ENCODE results near the gene NDUFV1. TPM values are rescaled to one million over a fixed set of nuclear protein-coding genes. Genes with fewer than 3 reads are reported as not detected.

Gene NDUFV1
- total and polyA plus RNA-seq, 4 donors = 83.6 to 172 (median 163) TPM

- TF ChIP-seq CTCF (IDR thresholded peaks at IDR 0.05; ENCODE audit: low read depth, low read length, missing input control) = no peak
- no peak for TF ChIP-seq SP1 (IDR thresholded peaks at IDR 0.05)
- TF ChIP-seq FOXA2 (IDR thresholded peaks at IDR 0.05) = no peak
- no peak for TF ChIP-seq GABPA (IDR thresholded peaks at IDR 0.05 in 1 of 2, conservative IDR thresholded peaks at IDR 0.05 in 1 of 2)
- TF ChIP-seq TAF1 (conservative IDR thresholded peaks at IDR 0.05) = no peak
- no peak for TF ChIP-seq NR2F2 (IDR thresholded peaks at IDR 0.05)
- TF ChIP-seq RAD21 (IDR thresholded peaks at IDR 0.05) = no peak
These were observed 45.4 kb downstream of the NDUFV1 start (continued) for GRCh38 chr11:67651976-67652781.

- WGBS = 87% methylated on average over 15 of the region's 15 CpGs
- no peak overlapping the region for H3K4me3 ChIP-seq (ENCODE audit: low read depth in 1 of 3, low read length in 3 of 3)
- TF ChIP-seq NR2F2 (IDR thresholded peaks at IDR 0.05) (no peak), HNF4G (IDR thresholded peaks at IDR 0.05) (no peak), TAF1 (conservative IDR thresholded peaks at IDR 0.05) (no peak), RAD21 (IDR thresholded peaks at IDR 0.05) (no peak), YY1 (IDR thresholded peaks at IDR 0.05) (no peak), SP1 (IDR thresholded peaks at IDR 0.05) (no peak), FOXA2 (IDR thresholded peaks at IDR 0.05) (no peak), RXRA (IDR thresholded peaks at IDR 0.05) (no peak), ZBTB33 (IDR thresholded peaks at IDR 0.05) (no peak), CTCF (IDR thresholded peaks at IDR 0.05; ENCODE audit: low read depth, low read length, missing input control) (no peak), EGR1 (IDR thresholded peaks at IDR 0.05; ENCODE audit: low read depth in 2 of 2) (no peak), HNF4A (conservative IDR thresholded peaks at IDR 0.05) (no peak), REST (IDR thresholded peaks at IDR 0.05) (no peak), JUND (IDR thresholded peaks at IDR 0.05) (no peak), MAX (IDR thresholded peaks at IDR 0.05) (no peak), GABPA (IDR thresholded peaks at IDR 0.05 in 1 of 2, conservative IDR thresholded peaks at IDR 0.05 in 1 of 2) (no peak), FOXA1 (IDR thresholded peaks at IDR 0.05) (no peak), ATF3 (IDR thresholded peaks at IDR 0.05) (no peak)
- H3K27me3 ChIP-seq (ENCODE audit: control insufficient read depth in 4 of 4, insufficient read depth in 4 of 4, low read length in 3 of 4) = no peaks in the 10 kb centered on the region
- DNase-seq (ENCODE audit: low spot score) = no peak
- no peaks in the 10 kb centered on the region for H3K36me3 ChIP-seq (ENCODE audit: control insufficient read depth in 4 of 4, insufficient read depth in 3 of 4, low read depth in 1 of 4, low read length in 3 of 4)
- H3K27ac ChIP-seq (ENCODE audit: low read depth in 1 of 2, low read length in 2 of 2) = no peak overlapping the region
- no peak overlapping the region for H3K9ac ChIP-seq (ENCODE audit: low read depth in 1 of 2, low read length in 2 of 2)
- peaks cover 2 to 18% (median 11%) of the 10 kb centered on the region in 4 donors for H3K4me1 ChIP-seq (ENCODE audit: control insufficient read depth in 4 of 4, insufficient read depth in 4 of 4, low read length in 3 of 4)
- no peaks in the 10 kb centered on the region for H3K9me3 ChIP-seq (ENCODE audit: control insufficient read depth in 4 of 4, low read length in 3 of 4)
These were observed 46.5 kb downstream of the NDUFV1 start for GRCh38 chr11:67652965-67653845.

Data from liver (tissue), 9 donors.